Epithelial cell of alveolus of lung (primary cell): Measurements from ENCODE around the gene RASA1. TPM values are rescaled to one million over a fixed set of nuclear protein-coding genes. Genes with fewer than 3 reads are reported as not detected.

Source experiments
- total RNA-seq: library from RNA; depleted of rRNA; stranded (reverse); fragments of >200 nt; gene quantifications from 2 replicates; pipeline ENCODE4 v1.2.1, GENCODE V29; 2015

The RASA1 gene
- total RNA-seq, result 18.2 and 23.1 TPM in 2 replicates

DNA sequence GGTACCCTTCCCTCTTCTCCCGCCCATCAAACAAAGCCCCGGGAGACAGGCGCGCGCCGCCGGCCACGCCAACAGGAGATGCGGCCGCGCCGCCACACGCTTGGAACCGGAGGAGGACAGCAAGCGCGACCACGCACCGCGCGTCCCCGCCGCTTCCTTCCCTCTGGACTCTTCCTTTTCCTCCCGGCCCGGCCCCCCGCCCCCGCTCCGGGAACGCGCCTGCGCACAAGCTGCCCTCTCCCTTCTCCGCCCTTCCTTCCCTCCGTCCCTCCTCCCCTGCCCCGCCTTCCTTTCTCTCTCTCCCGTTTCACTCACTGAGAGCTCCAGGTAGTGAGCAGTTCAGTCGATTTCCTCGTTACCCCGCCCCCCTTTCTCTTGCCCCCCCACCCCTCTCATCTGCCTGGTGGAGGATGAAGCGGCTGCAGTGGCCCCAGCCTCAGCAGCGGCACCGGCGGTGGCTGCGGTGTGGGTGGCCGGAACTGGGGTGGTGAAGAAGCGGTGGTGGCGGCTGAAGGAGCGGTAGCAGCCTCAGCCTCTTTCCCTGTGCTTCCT, at the start of gene RASA1:
TSS of gene RASA1 (plus strand) at position 310 of the 552 bp plus-strand sequence. CDS start 569 bp downstream, outside the sequence.

GRCh38 chr5:87412630-87413342, 145.1 kb downstream of the RASA1 start, which contains the start of gene CCNH:
TSS of gene CCNH (minus strand) at chr5:87412930. CDS start at chr5:87412794, 136 bp downstream.

Other genes starting within 250 kb of the RASA1 start
- 56.3 and 64.5 TPM in 2 replicates for gene CCNH, start 145.0 kb downstream of the RASA1 start, total RNA-seq